Measurements from ENCODE around the gene ERCC6. TPM values are rescaled to one million over a fixed set of nuclear protein-coding genes. Genes with fewer than 3 reads are reported as not detected.

Gene ERCC6
- total and polyA plus RNA-seq, 2 donors (not counting 1 experiment from before 2014, with no cell fraction given) = 8.1 to 59.8 TPM

DNA sequence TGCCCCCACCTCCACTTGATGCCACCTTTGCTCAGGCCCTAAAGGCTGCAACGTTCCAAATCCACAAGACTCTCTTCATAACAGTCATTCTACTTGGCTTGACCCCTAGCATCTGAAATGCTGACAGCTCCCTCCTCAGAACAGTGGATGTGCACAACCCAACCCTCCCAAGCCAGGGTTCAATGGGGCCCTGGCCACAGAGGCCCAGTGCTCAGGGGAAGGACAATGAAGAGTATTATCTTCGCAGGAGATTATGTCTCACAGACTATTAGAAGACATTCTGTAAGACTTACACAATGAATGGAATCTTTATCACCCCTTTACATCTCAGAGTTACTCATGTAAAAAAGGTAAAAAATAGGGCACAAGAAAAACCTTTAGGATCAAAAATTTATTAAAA is 20.4 kb downstream of the ERCC6 start:
- H3K4me3 Mint-ChIP-seq = no peak overlapping the region
- Histone ChIP-seq H4K20me1 (ENCODE audit: control insufficient read depth, insufficient read depth, low read length, poor library complexity, severe bottlenecking) (peaks cover 18% of the 10 kb centered on the region), H3K27ac (ENCODE audit: low read length in 2 of 2) (no peak overlapping the region), H2AFZ (ENCODE audit: insufficient read depth, low read depth, low read length, poor library complexity, severe bottlenecking) (no peak overlapping the region), H3K27me3 (replicated peaks in 1 of 4; ENCODE audit: control extremely low read depth in 1 of 4, control insufficient read depth in 3 of 4, insufficient read depth in 4 of 4, low read length in 3 of 4) (no peaks in the 10 kb centered on the region), H3K4me2 (replicated peaks; ENCODE audit: low read depth, low read length, poor library complexity, severe bottlenecking) (no peak overlapping the region), H3K4me1 (ENCODE audit: control insufficient read depth in 2 of 2, insufficient read depth in 2 of 2, low read length in 2 of 2) (no peaks in the 10 kb centered on the region), H3K79me2 (ENCODE audit: control insufficient read depth, insufficient read depth, low read length) (peaks cover 4% of the 10 kb centered on the region), H3K4me3 (ENCODE audit: control extremely low read depth in 1 of 5, extremely low read depth in 1 of 5, insufficient read depth in 1 of 5, low read depth in 2 of 5, low read length in 4 of 5) (no peak overlapping the region), H3K9ac (ENCODE audit: low read length) (no peak overlapping the region), H3K9me3 (ENCODE audit: control extremely low read depth in 1 of 3, control insufficient read depth in 2 of 3, insufficient read depth in 1 of 3, low read length in 2 of 3) (no peaks in the 10 kb centered on the region), H3K36me3 (replicated peaks in 1 of 2; ENCODE audit: control extremely low read depth in 1 of 2, control insufficient read depth in 1 of 2, extremely low read depth in 1 of 2, insufficient read depth in 2 of 2, low read length in 1 of 2) (peaks cover 0 to 28% of the 10 kb centered on the region in 2 experiments)
- DNase-seq = no peak
- no peak overlapping the region for H3K27ac Mint-ChIP-seq
- WGBS (ENCODE audit: insufficient coverage) = 92% methylated on average over 1 of the region's 2 CpGs
- CTCF ChIA-PET = interaction anchor here (0.6 to 3.5 kb wide), 14 partner anchors 8 to 860 kb away, joined by 3 to 19 read pairs (median 6); partner anchors contain the start of gene ERCC6
- TF ChIP-seq, protein P1, sequence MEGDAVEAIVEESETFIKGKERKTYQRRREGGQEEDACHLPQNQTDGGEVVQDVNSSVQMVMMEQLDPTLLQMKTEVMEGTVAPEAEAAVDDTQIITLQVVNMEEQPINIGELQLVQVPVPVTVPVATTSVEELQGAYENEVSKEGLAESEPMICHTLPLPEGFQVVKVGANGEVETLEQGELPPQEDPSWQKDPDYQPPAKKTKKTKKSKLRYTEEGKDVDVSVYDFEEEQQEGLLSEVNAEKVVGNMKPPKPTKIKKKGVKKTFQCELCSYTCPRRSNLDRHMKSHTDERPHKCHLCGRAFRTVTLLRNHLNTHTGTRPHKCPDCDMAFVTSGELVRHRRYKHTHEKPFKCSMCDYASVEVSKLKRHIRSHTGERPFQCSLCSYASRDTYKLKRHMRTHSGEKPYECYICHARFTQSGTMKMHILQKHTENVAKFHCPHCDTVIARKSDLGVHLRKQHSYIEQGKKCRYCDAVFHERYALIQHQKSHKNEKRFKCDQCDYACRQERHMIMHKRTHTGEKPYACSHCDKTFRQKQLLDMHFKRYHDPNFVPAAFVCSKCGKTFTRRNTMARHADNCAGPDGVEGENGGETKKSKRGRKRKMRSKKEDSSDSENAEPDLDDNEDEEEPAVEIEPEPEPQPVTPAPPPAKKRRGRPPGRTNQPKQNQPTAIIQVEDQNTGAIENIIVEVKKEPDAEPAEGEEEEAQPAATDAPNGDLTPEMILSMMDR (IDR thresholded peaks at IDR 0.05) = no peak
- no peak for TF ChIP-seq EZH2 (IDR thresholded peaks at IDR 0.05; ENCODE audit: borderline replicate concordance, insufficient read depth, low read depth, low read length, poor library complexity, severe bottlenecking)
- POLR2A ChIA-PET = no interaction called here
- no peaks in the 10 kb centered on the region for H3K27me3 Mint-ChIP-seq
- intact Hi-C loops (cut with micrococcal nuclease) = loop anchor here (2.0 kb wide), 1 partner anchor 860 kb away; no protein-coding TSS in a partner anchor
- peaks cover 8% of the 10 kb centered on the region for H3K4me1 Mint-ChIP-seq
- ATAC-seq (ENCODE audit: low read depth) = no peak
- no peaks in the 10 kb centered on the region for H3K9me3 Mint-ChIP-seq (ENCODE audit: insufficient read depth)

DNA sequence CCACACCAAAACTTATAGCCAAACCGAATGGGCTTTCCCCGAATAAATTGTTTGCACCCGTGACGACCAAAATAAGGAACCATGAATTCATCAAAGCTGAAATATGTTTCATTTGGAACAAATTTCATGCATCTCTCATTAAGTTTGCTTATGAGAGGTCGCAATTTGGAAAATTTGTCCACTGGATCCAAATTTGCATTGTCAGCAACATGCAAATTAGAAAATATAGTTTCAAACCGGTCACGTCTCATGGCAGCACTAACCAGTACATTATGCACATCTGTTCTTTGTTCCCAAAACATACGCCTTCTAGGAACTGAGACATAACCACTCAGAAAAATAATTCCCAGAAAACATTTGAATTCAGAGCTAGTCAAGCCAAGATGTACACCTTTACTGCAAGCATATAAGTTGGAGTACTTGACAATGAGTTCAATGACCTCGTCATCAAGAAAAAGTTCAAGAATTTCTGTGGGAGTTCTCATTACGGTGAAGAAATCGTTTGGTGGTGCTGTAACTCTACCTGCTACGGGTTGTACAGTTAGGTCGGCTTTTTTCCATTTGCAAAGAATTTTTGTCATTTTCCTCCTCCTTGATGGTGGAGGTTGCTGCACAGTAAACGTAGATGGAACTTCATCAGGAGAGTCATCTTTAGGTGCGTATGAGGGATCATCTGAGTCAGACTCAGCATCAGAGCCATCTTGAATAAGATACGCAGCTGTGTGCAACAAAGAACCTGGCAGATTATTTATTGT is 22.5 kb downstream of the ERCC6 start:
- Histone ChIP-seq H4K20me1 (ENCODE audit: control insufficient read depth, insufficient read depth, low read length, poor library complexity, severe bottlenecking) (peaks cover 18% of the 10 kb centered on the region), H3K4me1 (ENCODE audit: control insufficient read depth in 2 of 2, insufficient read depth in 2 of 2, low read length in 2 of 2) (no peaks in the 10 kb centered on the region), H3K79me2 (ENCODE audit: control insufficient read depth, insufficient read depth, low read length) (peaks cover 4% of the 10 kb centered on the region), H3K9me3 (ENCODE audit: control extremely low read depth in 1 of 3, control insufficient read depth in 2 of 3, insufficient read depth in 1 of 3, low read length in 2 of 3) (no peaks in the 10 kb centered on the region), H3K27ac (ENCODE audit: low read length in 2 of 2) (no peak overlapping the region), H3K4me2 (replicated peaks; ENCODE audit: low read depth, low read length, poor library complexity, severe bottlenecking) (no peak overlapping the region), H3K9ac (ENCODE audit: low read length) (no peak overlapping the region), H3K36me3 (replicated peaks in 1 of 2; ENCODE audit: control extremely low read depth in 1 of 2, control insufficient read depth in 1 of 2, extremely low read depth in 1 of 2, insufficient read depth in 2 of 2, low read length in 1 of 2) (peaks cover 0 to 23% of the 10 kb centered on the region in 2 experiments), H3K4me3 (ENCODE audit: control extremely low read depth in 1 of 5, extremely low read depth in 1 of 5, insufficient read depth in 1 of 5, low read depth in 2 of 5, low read length in 4 of 5) (no peak overlapping the region), H3K27me3 (replicated peaks in 1 of 4; ENCODE audit: control extremely low read depth in 1 of 4, control insufficient read depth in 3 of 4, insufficient read depth in 4 of 4, low read length in 3 of 4) (no peaks in the 10 kb centered on the region), H2AFZ (ENCODE audit: insufficient read depth, low read depth, low read length, poor library complexity, severe bottlenecking) (no peak overlapping the region)
- 96% methylated on average over 10 of the region's 16 CpGs for WGBS (ENCODE audit: insufficient coverage)
- peaks cover 6% of the 10 kb centered on the region for H3K4me1 Mint-ChIP-seq
- ChIA-PET POLR2A (interaction anchor here (1.1 kb wide), 1 partner anchor 18 kb away, joined by 3 read pairs; no protein-coding TSS in a partner anchor), CTCF (interaction anchor here (1.4 kb wide), 1 partner anchor 109 kb away, joined by 3 read pairs; no protein-coding TSS in a partner anchor)
- ATAC-seq (ENCODE audit: low read depth) (no peak), DNase-seq (no peak)
- intact Hi-C loops (cut with micrococcal nuclease) = no loop called here
- H3K9me3 Mint-ChIP-seq (ENCODE audit: insufficient read depth) = no peaks in the 10 kb centered on the region
- no peak overlapping the region for H3K27ac Mint-ChIP-seq
- TF ChIP-seq, protein P1 (IDR thresholded peaks at IDR 0.05) = no peak
- no peak for TF ChIP-seq EZH2 (IDR thresholded peaks at IDR 0.05; ENCODE audit: borderline replicate concordance, insufficient read depth, low read depth, low read length, poor library complexity, severe bottlenecking)
- H3K4me3 Mint-ChIP-seq = no peak overlapping the region
- H3K27me3 Mint-ChIP-seq = no peaks in the 10 kb centered on the region
